Ishikawa (cell line): Measurements from ENCODE around the gene PARP2.

Experiments used
- CEBPB ChIP-seq: IDR thresholded peaks from 2 replicates; pipeline ENCODE4 v1.6.1; 2012
- TCF12 ChIP-seq: IDR thresholded peaks from 2 replicates; pipeline ENCODE4 v1.6.1; 2012; ENCODE audit warnings: low read depth

DNA sequence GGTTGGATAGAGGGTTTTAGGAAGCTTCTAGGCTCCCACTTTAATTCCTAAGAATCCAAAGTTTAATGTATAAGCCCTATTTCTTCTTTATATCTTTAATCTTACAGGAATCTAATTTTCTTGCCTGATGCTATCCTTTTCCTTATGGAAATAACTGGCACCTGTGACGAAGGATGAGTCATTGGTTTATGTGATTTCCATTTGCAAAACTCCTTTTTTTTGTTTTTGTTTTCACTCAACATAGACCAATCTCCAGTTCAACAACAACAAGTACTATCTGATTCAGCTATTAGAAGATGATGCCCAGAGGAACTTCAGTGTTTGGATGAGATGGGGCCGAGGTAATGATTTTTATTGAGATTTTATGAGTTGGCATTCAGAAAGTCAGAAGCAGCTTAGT is 6.8 kb downstream of the PARP2 start:
- TF ChIP-seq TCF12, result no peak
- no peak for TF ChIP-seq CEBPB
